HCT116 (cell line): ENCODE data around the gene ATRN. TPM values are rescaled to one million over a fixed set of nuclear protein-coding genes. Genes with fewer than 3 reads are reported as not detected.

Experiments
- ATAC-seq: fragments of 200-7000 bp; cut with Tn5 transposase; 2 replicates; pipeline ENCODE4 v1.9.1; 2020; ENCODE audit warnings: mild to moderate bottlenecking, moderate library complexity
- BruUV-seq: library from RNA; stranded (reverse); fragments of 400-500 nt; replicated peaks from 2 replicates; lab custom pipeline; 2021; lab: Mats Ljungman, UMichigan
- CTCF ChIA-PET: fragments of 300-600 bp; sonication (Branson Sonifier 250); formaldehyde crosslinking; loops from one replicate; lab custom pipeline; 2021; ENCODE audit warnings: antibody characterized with exemption; lab: Charles Lee
- POLR2A ChIA-PET: fragments of 300-600, 350-600 bp; sonication (Branson Sonifier 250); formaldehyde crosslinking; loops from one replicate; lab custom pipeline; 2021; ENCODE audit warnings: antibody characterized with exemption; lab: Charles Lee
- RAD21 ChIA-PET, 2 experiments: fragments of 300-600 bp; sonication (Branson Sonifier 250); formaldehyde crosslinking; loops; one replicate each; lab custom pipeline; 2023; ENCODE audit warnings: low total read pairs in 2 of 2; ENCODE audit not compliant: uncharacterized antibody in 2 of 2, unreplicated experiment in 2 of 2, low non-redundant PET in 1 of 2; lab: Charles Lee
- DNase-seq: peaks from one replicate; pipeline ENCODE4 v3.0.0-alpha.2; 2010; ENCODE audit warnings: low read depth, low spot score
- H2AFZ ChIP-seq: fragments of 200-600 bp; shearing (Covaris generic), sonication (generic); 2 replicates; pipeline ENCODE4 v1.6.1; 2017; ENCODE audit warnings: low read depth, mixed run types, mixed read lengths, antibody characterized with exemption, low read length; ENCODE audit not compliant: poor library complexity, severe bottlenecking
- H3K27ac ChIP-seq: 2 replicates; pipeline ENCODE4 v1.5.1; 2012; ENCODE audit warnings: low read depth, low read length
- H3K27me3 ChIP-seq: fragments of 200-600 bp; sonication (generic); 2 replicates; pipeline ENCODE4 v1.6.1; 2016; ENCODE audit warnings: mixed run types, low read length, mixed read lengths; ENCODE audit not compliant: insufficient read depth
- H3K36me3 ChIP-seq, 2 experiments: fragments of 200-500 bp in 1 of 2; fragments of 200-600 bp in 1 of 2; sonication (Bioruptor generic) in 1 of 2; sonication (generic) in 1 of 2; 2 replicates each; pipeline versions ENCODE4 v1.5.1 to v1.6.1; 2014 to 2016; ENCODE audit warnings: low read length in 2 of 2, inconsistent platforms in 1 of 2, mixed read lengths in 1 of 2, mixed run types in 1 of 2; ENCODE audit not compliant: insufficient read depth in 2 of 2, control insufficient read depth in 1 of 2
- H3K4me1 ChIP-seq, 2 experiments: fragments of 200-600 bp in 1 of 2; sonication (generic) in 1 of 2; 2 replicates each; pipeline versions ENCODE4 v1.5.1 to v1.6.1; 2012 to 2017; ENCODE audit warnings: low read length in 2 of 2, inconsistent platforms in 1 of 2, mild to moderate bottlenecking in 1 of 2, mixed read lengths in 1 of 2, mixed run types in 1 of 2, moderate library complexity in 1 of 2; ENCODE audit not compliant: insufficient read depth in 2 of 2, control insufficient read depth in 1 of 2
- H3K4me2 ChIP-seq: fragments of 200-600 bp; sonication (generic); 2 replicates; pipeline ENCODE4 v1.6.1; 2017; ENCODE audit warnings: mixed run types, low read length, mixed read lengths
- H3K4me3 ChIP-seq, 2 experiments: fragments of 200-600 bp in 1 of 2; sonication (generic) in 1 of 2; replicated peaks in 1 of 2; 2 replicates each; pipeline ENCODE4 v1.5.1; 2011 to 2016; ENCODE audit warnings: low read length in 2 of 2, control low read depth in 1 of 2, low read depth in 1 of 2, mild to moderate bottlenecking in 1 of 2, mixed read lengths in 1 of 2, mixed run types in 1 of 2
- H3K79me2 ChIP-seq: fragments of 200-600 bp; sonication (generic); 2 replicates; pipeline ENCODE4 v1.6.1; 2017; ENCODE audit warnings: mild to moderate bottlenecking, mixed run types, low read length, moderate library complexity, mixed read lengths; ENCODE audit not compliant: insufficient read depth
- H3K9ac ChIP-seq: fragments of 200-600 bp; sonication (generic); 2 replicates; pipeline ENCODE4 v1.6.1; 2016; ENCODE audit warnings: low read length, mixed read lengths
- H3K9me2 ChIP-seq: fragments of 200-600 bp; sonication (generic), shearing (Covaris generic); 2 replicates; pipeline ENCODE4 v1.6.1; 2017; ENCODE audit warnings: mixed run types, mild to moderate bottlenecking, moderate library complexity; ENCODE audit not compliant: insufficient read depth
- H3K9me3 ChIP-seq, 2 experiments: fragments of 200-500 bp in 1 of 2; fragments of 200-600 bp in 1 of 2; sonication (Bioruptor generic) in 1 of 2; sonication (generic) in 1 of 2; 2 replicates each; pipeline ENCODE4 v1.6.1; 2014 to 2017; ENCODE audit warnings: low read length in 2 of 2, mixed read lengths in 2 of 2, inconsistent platforms in 1 of 2, low read depth in 1 of 2, mild to moderate bottlenecking in 1 of 2, mixed run types in 1 of 2, moderate library complexity in 1 of 2; ENCODE audit not compliant: control insufficient read depth in 1 of 2, insufficient read depth in 1 of 2
- H4K20me1 ChIP-seq: fragments of 200-600 bp; sonication (generic), shearing (Covaris generic); 2 replicates; pipeline ENCODE4 v1.6.1; 2017; ENCODE audit warnings: mixed run types, mild to moderate bottlenecking, moderate library complexity; ENCODE audit not compliant: insufficient read depth
- CBX3 ChIP-seq: IDR thresholded peaks from 2 replicates; pipeline ENCODE4 v1.6.1; 2012; ENCODE audit warnings: low read depth
- ELF1 ChIP-seq: IDR thresholded peaks from 2 replicates; pipeline ENCODE4 v1.6.1; 2012; ENCODE audit warnings: low read depth, borderline replicate concordance
- EZH2 ChIP-seq: fragments of 200-600 bp; sonication (generic); IDR thresholded peaks from 2 replicates; pipeline ENCODE4 v1.6.1; 2017; ENCODE audit warnings: antibody characterized with exemption, mixed run types
- JUND ChIP-seq: IDR thresholded peaks from 2 replicates; pipeline ENCODE4 v1.6.1; 2012
- MAX ChIP-seq: IDR thresholded peaks from 2 replicates; pipeline ENCODE4 v1.6.1; 2012
- REST ChIP-seq: IDR thresholded peaks from 2 replicates; pipeline ENCODE4 v1.6.1; 2012; ENCODE audit warnings: low read depth
- TCF7L2 ChIP-seq: IDR thresholded peaks from 2 replicates; pipeline ENCODE4 v1.7.0; 2011; ENCODE audit warnings: borderline replicate concordance, inconsistent platforms; ENCODE audit not compliant: insufficient read depth, insufficient read length; ENCODE audit errors: extremely low read depth
- intact Hi-C: fragments of 100-400 bp; cut with micrococcal nuclease; formaldehyde crosslinking; loops from 2 replicates; pipeline ENCODE4 v1.10.0; 2022
- total RNA-seq: library from RNA; stranded (reverse); gene quantifications from one replicate; pipeline ENCODE4 v1.2.1, GENCODE V29; 2021; ENCODE audit not compliant: unreplicated experiment

ATRN gene
- total RNA-seq, 1 experiment from 2014 or later = 24.4 TPM

DNA sequence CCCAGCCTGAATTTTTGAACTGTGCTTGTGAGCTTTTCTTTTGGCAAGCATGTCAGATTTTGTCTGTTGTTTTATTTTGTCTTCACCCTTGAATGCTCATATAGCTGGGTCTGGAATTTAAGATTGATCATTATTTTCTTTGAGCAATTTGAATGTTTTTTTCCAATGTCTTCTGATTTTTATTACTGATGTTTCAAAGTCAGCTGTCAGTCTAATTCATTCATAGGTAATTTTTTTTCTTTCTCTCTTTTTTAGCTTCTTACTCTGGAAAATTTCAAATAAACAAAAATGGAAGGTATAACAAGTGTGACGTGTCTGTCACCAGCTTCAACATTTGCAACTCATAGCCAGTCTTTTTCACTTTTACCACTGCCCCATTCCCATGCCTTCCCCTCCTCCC lies 15.1 kb downstream of the ATRN start (continued):
- TF ChIP-seq REST = no peak
- TF ChIP-seq TCF7L2 = no peak

GRCh38 chr20:3486850-3487249 lies 16.0 kb downstream of the ATRN start:
- Histone ChIP-seq H3K79me2 (peaks cover 42% of the 10 kb centered on the region), H3K27ac (no peak overlapping the region), H3K27me3 (no peaks in the 10 kb centered on the region), H3K9ac (no peak overlapping the region), H3K36me3 (no peaks in the 10 kb centered on the region), H3K9me2 (no peaks in the 10 kb centered on the region), H2AFZ (no peak overlapping the region), H3K4me2 (no peak overlapping the region), H3K4me3 (no peak overlapping the region), H4K20me1 (no peaks in the 10 kb centered on the region), H3K4me1 (peaks cover 10 to 17% of the 10 kb centered on the region in 2 experiments), H3K9me3 (peaks cover 4 to 9% of the 10 kb centered on the region in 2 experiments; a peak in 3 of 4 replicates)
- intact Hi-C loops = no loop called here
- TF ChIP-seq TCF7L2 (no peak), ELF1 (no peak), MAX (no peak), JUND (no peak), CBX3 (no peak), EZH2 (no peak)
- ChIA-PET CTCF (no interaction called here), RAD21 (no interaction called here), POLR2A (no interaction called here)
- DNase-seq (no peak), ATAC-seq (no peak)
- BruUV-seq = no TSS peak
